CD4-positive, alpha-beta T cell treated with Interleukin-2 at 100 ng/mL for 4 hours (primary cell): ENCODE results near the gene CPNE4.

Experiments
- DNase-seq: peaks from one replicate; pipeline ENCODE4 v3.0.0-alpha.2; 2020; ENCODE audit warnings: low spot score

CPNE4 gene

GRCh38 chr3:131735116-131735515 lies 299.7 kb downstream of the CPNE4 start:
- no peak for DNase-seq

- DNase-seq: no peak
Observed at GRCh38 chr3:131733086-131733841, 301.6 kb downstream of the CPNE4 start.

- DNase-seq: no peak
Observed at GRCh38 chr3:131731709-131732108, 303.1 kb downstream of the CPNE4 start.

- DNase-seq: no peak
Observed at GRCh38 chr3:131730581-131730980, 304.2 kb downstream of the CPNE4 start.

GRCh38 chr3:131729643-131730017 lies 305.2 kb downstream of the CPNE4 start:
- DNase-seq: no peak

GRCh38 chr3:131728898-131729642 lies 305.7 kb downstream of the CPNE4 start:
- no peak for DNase-seq

- no peak for DNase-seq
Observed at GRCh38 chr3:131725414-131725813, 309.4 kb downstream of the CPNE4 start.

- no peak for DNase-seq
Observed at GRCh38 chr3:131723343-131723742, 311.5 kb downstream of the CPNE4 start.

GRCh38 chr3:131717493-131717892 lies 317.3 kb downstream of the CPNE4 start:
- no peak for DNase-seq

- DNase-seq: no peak
Observed at GRCh38 chr3:131716943-131717342, 317.9 kb downstream of the CPNE4 start.

GRCh38 chr3:131716007-131716406 lies 318.8 kb downstream of the CPNE4 start:
- no peak for DNase-seq

- DNase-seq: no peak
Observed at GRCh38 chr3:131714585-131715220, 320.1 kb downstream of the CPNE4 start.

GRCh38 chr3:131713416-131714123 lies 321.2 kb downstream of the CPNE4 start:
- DNase-seq: no peak

GRCh38 chr3:131712662-131713061 lies 322.2 kb downstream of the CPNE4 start:
- DNase-seq: no peak

GRCh38 chr3:131711114-131711768 lies 323.6 kb downstream of the CPNE4 start:
- DNase-seq: no peak

GRCh38 chr3:131708241-131708640 lies 326.6 kb downstream of the CPNE4 start:
- no peak for DNase-seq

GRCh38 chr3:131705558-131706051 lies 329.2 kb downstream of the CPNE4 start:
- no peak for DNase-seq

GRCh38 chr3:131705099-131705498 lies 329.7 kb downstream of the CPNE4 start:
- DNase-seq: no peak

GRCh38 chr3:131704098-131704497 lies 330.7 kb downstream of the CPNE4 start:
- DNase-seq: no peak

- no peak for DNase-seq
Observed at GRCh38 chr3:131702146-131702545, 332.7 kb downstream of the CPNE4 start.

GRCh38 chr3:131701153-131701770 lies 333.6 kb downstream of the CPNE4 start:
- DNase-seq: no peak
